ENCODE results near the gene RCAN1.
"Not testable (repeated sequence)": the region's sequence is repeated elsewhere in the genome, so short reads cannot be mapped to it uniquely, and the experiment has no call there.

DNA sequence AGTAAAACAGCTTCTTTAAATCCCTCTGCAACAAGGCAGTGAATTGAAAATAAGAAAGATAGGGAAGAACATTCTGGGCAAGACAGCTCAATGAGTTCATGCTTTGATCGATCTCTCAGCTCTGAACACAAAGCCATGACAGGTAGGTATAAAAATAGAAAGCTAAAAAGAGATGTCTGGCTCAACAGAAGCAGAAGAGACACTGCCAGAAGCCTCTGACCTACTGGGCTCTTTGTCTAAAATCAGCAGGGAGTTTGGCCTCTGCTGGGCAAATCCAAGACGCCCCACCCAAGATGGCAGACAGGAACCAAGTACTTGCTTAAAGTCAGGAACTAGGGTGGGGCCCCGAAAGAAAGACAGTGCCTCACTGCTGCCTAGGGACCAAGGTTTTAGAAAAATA is 147.6 kb downstream of the RCAN1 start:
- TF ChIP-seq, protein P1, sequence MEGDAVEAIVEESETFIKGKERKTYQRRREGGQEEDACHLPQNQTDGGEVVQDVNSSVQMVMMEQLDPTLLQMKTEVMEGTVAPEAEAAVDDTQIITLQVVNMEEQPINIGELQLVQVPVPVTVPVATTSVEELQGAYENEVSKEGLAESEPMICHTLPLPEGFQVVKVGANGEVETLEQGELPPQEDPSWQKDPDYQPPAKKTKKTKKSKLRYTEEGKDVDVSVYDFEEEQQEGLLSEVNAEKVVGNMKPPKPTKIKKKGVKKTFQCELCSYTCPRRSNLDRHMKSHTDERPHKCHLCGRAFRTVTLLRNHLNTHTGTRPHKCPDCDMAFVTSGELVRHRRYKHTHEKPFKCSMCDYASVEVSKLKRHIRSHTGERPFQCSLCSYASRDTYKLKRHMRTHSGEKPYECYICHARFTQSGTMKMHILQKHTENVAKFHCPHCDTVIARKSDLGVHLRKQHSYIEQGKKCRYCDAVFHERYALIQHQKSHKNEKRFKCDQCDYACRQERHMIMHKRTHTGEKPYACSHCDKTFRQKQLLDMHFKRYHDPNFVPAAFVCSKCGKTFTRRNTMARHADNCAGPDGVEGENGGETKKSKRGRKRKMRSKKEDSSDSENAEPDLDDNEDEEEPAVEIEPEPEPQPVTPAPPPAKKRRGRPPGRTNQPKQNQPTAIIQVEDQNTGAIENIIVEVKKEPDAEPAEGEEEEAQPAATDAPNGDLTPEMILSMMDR (IDR thresholded peaks at IDR 0.05), result not testable (repeated sequence)
- TF ChIP-seq POLR2A, EP300, POLR2AphosphoS5 (IDR thresholded peaks at IDR 0.05): not testable (repeated sequence)

Data from suprapubic skin (tissue), 4 donors.